RPMI8226 (cell line): ENCODE measurements around the gene PTPRO.

ENCODE experiments used
- DNase-seq: peaks from one replicate; pipeline ENCODE4 v3.0.0-alpha.2; 2015

The PTPRO gene

DNA sequence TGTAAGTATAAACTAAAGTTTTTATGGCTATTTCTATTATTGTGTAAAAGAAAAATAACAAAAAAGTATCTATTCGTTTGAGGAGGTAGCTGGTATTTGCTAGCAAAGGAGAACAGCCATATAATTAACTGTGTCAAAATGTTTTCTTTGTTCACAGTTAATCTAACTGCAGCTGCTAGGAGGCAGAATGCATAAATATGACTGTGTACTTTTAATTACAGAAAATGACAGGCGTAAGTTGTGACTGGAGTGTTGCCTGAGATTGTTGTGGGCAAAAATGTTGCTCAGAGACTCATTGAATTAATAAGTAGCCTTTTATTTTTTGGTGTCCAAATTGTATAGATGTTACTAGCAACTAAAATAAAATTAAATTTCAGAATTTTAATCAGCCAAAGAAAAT, 33.5 kb downstream of the PTPRO start:
- DNase-seq, result no peak

DNA sequence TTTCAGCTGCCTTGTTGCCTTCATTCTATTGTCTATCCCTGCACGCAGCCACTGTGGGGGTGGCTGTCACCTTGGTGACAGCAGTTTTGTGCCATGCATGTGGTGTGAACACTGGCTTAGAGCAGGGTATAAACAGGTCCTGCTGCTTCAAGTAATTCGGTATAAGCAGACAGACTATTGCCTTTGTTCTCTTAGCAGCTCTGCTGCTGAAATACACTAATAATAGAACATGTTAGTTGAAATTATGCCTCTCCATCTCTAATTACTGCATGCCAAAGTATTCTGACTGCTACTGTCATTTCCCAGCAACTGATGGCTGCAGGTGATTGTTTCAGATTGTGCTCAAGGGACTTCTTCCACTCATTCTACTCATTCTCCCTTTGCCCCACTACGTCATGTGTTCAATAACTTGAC, 34.6 kb downstream of the PTPRO start:
- DNase-seq, result no peak

DNA sequence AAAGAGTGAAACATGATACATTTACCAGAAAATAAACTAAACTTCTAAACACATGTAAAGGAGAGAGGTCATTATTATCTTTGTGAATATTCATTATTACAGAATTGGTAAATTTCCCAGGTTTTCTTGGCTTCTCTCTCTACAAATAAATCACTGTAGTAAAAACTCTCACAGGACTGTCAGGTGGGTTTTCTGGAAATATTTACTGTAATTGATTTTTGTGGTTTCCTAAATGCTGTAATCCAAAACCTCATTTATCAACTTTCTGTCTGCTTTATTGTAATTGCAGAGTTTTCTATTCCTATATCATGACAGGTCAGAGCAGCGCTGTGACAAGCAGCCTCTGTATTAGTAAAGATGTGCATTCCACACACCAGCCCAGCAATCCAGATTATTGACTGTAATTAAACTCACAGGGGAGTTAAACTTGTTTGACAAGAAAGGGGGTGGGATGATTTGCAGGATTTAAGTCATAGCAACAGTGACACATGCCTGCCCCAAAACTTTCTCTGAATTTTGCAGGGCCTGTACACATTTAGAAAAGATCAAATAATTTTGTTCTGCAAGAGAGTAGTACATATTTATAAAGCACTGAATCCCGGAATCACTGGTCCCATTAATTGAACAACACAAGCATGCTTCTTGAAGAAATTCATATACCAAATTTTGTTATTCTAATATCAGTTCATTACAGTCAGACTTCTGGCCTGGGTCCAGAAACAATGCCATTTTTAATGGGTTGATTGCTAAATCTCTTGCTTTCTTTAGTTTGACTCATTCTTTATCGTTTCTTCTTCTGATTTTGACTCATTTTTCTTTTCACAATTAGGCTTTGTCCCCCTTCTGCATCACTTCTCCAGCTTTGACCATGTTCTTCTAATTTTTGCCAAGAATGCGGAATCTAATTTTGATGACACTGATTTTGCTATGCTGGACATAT, 42.2 kb downstream of the PTPRO start:
- no peak for DNase-seq

DNA sequence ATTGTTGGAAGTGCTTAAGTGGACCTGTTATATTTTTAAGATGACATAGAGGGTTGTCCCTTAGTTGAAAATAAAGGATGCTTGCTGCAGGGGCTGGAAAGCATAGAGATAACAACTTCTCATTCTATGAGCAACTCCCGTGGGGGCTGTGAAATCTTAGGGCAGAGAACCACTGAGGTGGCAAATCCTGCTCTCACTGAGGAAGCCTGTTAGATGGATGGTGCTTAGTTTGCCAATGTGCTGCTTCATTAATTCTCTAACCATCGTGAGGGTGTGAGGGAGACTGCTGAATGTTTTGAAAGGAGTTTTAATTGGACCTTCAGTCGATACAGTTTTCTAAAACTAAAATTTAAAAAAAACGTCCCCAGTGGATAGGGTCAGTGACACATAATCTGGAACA, 46.5 kb downstream of the PTPRO start:
- no peak for DNase-seq

DNA sequence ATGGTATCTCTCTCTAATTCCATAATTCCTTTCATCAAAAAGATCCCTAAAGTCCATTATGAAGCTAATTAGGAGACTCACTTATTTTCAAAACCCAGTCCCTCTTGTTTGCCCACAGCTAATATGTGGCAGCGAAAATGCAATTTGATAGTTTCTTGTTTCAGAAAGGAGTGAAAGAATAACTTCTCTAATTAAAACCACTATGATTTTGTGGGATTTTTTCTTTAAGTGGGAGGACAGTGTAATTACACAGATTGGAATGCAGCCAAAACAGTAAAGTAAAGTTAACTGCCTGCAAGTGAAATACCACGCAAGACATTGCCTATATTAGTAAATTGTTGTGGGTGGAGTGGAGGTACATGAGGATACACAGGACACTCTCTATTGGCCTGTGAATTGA, 50.0 kb downstream of the PTPRO start:
- no peak for DNase-seq

- DNase-seq, result no peak
Observed at GRCh38 chr12:15387772-15388171, 65.5 kb downstream of the PTPRO start.

DNA sequence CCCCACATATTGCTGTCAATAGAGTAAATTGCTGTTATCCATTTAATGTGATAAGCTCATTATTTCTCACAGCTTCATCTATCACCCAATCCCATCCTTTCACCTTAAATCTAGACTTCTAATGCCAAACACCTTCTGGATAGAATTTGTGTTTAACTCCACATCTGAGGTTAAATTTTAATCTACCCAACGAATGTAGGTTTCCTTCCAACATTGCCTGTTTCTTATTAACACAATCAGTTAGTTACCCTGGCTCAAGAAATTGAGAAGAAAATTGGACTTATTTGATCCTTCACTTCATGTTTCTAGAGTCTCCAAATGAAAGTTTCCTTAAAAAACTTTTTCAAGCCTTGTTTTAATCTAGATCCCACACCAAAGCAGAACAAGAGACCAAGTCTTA, 67.3 kb downstream of the PTPRO start:
- DNase-seq, result no peak

- DNase-seq, result no peak
Observed at GRCh38 chr12:15393037-15393436, 70.7 kb downstream of the PTPRO start.

DNA sequence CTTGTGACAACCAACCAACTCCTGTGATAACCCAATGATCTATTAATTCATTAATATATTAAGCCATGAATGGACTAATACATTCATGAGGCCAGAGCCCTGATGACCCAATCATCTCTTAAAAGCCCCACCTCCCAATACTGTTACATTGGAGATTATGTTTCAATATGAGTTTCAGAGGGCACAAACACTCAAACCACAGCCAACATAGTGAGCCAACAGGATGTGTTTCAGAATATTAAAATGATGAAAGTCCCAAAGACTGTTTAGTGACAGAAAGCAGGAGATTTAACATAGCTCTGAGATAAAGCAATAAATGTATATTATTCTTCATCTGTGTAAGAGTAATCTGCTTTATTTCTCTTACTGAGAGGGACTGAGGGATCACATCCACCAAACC, 71.7 kb downstream of the PTPRO start:
- no peak for DNase-seq

DNA sequence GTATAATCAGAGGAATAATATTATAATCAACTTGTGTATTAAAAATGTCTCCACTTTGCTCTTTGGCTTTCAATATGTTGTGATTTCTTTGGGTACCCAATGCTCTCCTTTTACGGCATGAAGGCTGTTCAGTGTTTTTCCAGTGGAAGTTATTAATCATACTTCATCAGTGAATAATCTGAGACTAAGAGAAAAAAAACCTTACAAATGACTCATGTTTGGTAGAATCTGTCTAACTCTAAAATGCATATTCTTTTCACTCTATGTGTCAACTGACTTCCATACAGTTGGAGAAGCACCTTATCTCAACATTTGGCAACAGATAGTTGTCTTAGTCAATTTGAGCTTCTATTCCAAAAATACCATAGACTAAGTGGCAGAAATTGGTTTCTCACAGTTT, 82.2 kb downstream of the PTPRO start:
- DNase-seq, result no peak

- no peak for DNase-seq
Observed at GRCh38 chr12:15405606-15406005, 83.3 kb downstream of the PTPRO start.

- DNase-seq, result no peak
Observed at GRCh38 chr12:15407025-15407424, 84.7 kb downstream of the PTPRO start.

DNA sequence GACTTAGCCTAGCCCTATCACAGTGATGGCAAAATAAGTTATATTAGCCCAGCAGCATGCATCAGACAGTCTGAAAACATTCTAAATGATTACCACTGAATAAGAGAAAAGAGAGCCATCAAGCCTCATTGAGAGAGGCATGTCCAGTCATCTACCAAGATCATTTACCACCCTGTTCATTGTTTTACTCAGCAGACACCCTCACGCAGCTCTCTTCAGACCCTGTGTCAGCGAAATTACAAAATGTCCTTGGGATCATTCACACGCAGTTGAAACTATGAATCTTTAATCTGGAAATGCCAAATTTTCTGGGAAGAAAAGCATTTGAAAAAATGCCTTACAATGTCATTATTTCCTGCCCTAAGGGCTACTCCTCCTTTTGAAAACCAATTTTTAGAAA, 89.5 kb downstream of the PTPRO start:
- DNase-seq, result no peak

GRCh38 chr12:15417691-15418090, 95.4 kb downstream of the PTPRO start:
- DNase-seq, result no peak

DNA sequence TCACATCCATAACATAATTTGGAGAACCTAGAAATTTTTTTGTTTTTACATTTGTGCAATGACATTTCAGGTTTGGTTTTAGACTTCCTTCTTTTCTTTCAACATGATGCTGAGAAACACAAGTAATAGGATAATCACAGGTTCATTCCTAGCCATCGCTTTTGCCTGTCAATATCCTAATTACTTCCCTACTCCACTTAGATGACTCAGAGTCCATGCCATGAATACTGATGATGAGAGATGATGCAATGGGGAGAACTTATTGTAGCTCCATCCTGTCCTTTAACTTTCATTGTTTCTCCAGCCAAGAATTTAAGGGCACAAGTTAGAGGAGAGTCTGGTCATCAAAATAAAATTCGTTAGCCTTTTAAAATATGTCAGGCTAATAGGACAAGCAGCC, 101.3 kb downstream of the PTPRO start:
- no peak for DNase-seq

- no peak for DNase-seq
Observed at GRCh38 chr12:15427913-15428312, 105.6 kb downstream of the PTPRO start.

DNA sequence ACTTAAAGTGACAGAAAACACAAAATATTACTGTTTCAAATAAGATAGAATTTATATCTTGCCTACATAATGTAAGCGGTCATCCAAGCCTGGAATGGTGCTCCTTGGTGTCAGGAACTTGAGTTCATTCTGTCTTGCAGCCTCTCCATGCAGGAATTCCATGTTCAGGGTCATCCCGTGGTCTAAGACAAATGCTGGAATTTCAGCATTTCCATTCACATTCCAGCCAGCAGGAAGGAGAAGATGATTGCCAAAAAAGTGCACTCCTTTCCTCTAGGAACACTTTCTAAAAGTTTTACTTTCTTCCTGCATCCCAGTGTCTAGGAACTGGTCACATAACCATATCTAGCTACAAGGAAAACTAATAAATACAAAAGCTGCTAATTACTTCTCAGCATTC, 106.3 kb downstream of the PTPRO start:
- DNase-seq, result no peak

DNA sequence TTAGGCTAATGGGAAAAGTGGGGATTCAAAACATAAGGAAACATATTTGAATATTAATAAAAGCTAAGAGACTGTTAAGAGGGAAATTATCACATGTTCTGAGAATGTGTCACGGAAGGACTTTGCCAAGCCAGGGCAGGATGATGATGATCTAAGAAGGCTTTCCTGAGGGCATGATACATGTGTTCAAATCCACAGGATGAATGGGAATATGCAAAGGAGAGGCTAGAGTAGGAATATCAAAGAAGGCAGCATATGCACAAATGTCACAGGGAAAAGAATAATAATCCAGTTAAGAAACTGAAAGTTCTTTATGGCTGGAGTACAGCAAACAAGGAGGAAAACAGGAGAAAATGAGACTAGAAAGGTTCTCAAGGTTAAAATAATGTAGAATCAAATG, 107.0 kb downstream of the PTPRO start:
- no peak for DNase-seq

DNA sequence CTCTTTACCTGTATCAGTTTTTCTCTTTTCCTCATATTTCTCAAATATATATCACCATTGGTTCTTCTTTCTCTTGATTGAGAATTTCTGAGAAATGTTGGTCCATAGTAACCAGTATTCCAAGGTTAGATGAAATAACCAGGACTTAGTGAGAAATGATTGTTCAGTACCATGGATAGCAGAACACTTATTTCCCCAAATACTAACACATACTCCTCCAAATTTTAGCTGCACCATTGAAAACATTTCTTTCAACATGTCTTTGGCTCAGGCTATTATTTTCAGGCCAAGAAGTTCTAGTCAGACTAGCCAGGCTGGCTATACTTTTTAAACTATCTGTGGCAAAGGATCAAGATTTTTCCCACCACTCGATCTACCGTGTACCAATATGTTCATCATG, 113.3 kb downstream of the PTPRO start:
- DNase-seq, result no peak

- no peak for DNase-seq
Observed at GRCh38 chr12:15439459-15439858, 117.2 kb downstream of the PTPRO start.

DNA sequence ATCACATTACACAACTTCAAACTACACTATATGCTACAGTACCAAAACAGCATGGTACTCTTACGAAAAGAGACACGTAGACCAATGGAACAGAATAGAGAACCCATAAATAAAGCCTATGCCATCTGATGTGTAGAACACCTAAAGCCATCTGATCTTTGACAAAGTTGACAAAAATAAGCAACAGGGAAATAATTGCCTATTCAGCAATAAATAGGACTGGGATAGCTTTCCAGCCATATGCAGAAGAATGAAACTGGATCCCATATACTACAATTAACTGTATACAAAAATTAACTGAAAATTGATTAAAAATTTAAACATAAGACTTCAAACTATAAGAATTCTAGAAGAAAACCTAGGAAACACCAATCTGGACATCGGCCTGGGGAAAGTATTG, 120.7 kb downstream of the PTPRO start:
- DNase-seq, result no peak

- DNase-seq, result no peak
Observed at GRCh38 chr12:15443611-15444010, 121.3 kb downstream of the PTPRO start.

GRCh38 chr12:15444523-15444922, 122.2 kb downstream of the PTPRO start:
- no peak for DNase-seq

DNA sequence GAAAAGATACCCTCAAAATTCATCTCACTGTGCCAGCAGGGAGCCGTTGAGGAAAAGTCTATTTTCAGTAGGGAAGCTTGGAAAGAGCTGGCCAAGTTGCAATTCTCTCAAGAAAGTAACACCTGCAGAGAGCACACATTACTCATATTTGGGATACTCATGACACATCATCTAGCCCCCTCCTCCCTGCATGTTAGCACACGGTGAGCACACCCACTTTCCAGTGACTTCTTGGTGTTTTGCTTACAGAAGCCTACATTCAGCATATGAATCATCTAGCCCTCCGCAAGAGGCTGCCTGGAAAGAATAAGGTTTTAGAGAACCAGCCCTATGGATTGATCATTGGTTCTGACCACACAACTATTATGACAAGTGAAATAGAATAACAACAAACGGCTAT, 124.5 kb downstream of the PTPRO start:
- no peak for DNase-seq

- no peak for DNase-seq
Observed at GRCh38 chr12:15453613-15454012, 131.3 kb downstream of the PTPRO start.
